NOMO-1 (cell line): ENCODE measurements around the gene PLXDC1.

Experiments
- DNase-seq, 2 experiments: peaks; one replicate each; lab custom pipeline; 2025; ENCODE audit not compliant: unreplicated experiment in 2 of 2; lab: John Stamatoyannopoulos, UW

The PLXDC1 gene

DNA sequence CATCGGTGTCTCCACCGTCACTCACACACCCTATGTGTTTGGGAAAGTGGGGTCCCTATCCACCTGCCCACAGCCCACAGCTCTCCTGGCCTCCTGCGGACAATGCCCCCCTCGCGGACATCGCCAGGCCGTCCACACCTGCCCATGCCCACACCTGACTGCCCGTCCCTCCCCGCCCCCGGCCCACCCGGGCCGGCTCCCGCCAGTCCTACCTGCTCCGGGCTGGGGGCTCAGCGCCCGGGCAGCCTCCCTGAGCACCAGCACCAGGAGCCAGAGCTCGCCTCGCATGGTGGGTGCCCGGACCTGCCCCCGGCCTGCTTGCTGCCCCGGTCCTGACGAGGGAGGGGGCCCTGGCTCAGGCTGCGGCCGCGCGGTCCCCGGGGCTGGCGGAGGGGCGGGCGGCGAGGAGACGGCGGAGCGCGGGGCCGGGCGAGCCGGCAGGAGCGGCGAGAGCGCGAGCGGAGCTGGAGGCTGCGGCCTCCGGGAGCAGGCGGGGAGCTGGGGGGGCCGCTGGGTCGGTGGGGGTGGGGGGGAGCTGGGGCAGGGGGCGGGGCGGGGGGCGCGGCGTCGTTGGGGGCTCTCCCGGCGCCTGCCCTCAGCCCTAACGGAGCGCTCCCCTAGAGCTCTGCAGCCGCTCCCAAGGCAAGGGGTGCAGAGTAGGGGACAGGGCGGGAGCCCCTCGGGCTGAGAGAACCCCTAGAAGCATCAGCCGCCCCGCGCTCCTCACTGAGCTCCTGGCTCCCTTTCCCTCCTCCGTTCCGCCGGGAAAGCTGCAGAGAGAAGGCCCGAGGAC, at the start of gene PLXDC1:
TSS of gene PLXDC1 (minus strand) at position 488 of the 793 bp plus-strand sequence. CDS start at position 288, 200 bp downstream.
- DNase-seq, result no peak

DNA sequence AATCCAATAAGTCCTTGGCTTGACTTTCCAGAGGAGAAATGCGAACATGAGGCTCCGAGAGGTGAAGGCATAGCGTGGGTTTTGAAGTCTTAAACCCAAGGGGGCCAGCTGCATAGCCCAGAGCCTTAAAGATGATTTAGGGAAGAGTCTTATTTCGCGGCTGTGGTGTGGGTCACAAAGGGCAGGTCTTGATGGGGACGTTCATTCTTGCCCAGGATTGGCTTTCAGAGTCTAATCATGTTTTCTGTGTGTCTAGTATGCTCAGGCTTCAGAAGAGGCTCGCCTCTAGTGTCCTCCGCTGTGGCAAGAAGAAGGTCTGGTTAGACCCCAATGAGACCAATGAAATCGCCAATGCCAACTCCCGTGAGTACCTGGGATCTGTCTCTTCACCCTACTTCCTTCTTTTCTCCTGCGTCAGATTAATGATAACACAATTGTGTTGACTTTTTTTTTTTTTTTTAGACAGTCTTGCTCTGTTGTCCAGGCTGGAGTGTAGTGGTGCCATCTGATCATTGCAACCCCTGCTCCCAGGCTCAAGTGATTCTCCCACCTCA, 49.6 kb upstream of the PLXDC1 start:
- peak; percentile 15 to 45 for DNase-seq

DNA sequence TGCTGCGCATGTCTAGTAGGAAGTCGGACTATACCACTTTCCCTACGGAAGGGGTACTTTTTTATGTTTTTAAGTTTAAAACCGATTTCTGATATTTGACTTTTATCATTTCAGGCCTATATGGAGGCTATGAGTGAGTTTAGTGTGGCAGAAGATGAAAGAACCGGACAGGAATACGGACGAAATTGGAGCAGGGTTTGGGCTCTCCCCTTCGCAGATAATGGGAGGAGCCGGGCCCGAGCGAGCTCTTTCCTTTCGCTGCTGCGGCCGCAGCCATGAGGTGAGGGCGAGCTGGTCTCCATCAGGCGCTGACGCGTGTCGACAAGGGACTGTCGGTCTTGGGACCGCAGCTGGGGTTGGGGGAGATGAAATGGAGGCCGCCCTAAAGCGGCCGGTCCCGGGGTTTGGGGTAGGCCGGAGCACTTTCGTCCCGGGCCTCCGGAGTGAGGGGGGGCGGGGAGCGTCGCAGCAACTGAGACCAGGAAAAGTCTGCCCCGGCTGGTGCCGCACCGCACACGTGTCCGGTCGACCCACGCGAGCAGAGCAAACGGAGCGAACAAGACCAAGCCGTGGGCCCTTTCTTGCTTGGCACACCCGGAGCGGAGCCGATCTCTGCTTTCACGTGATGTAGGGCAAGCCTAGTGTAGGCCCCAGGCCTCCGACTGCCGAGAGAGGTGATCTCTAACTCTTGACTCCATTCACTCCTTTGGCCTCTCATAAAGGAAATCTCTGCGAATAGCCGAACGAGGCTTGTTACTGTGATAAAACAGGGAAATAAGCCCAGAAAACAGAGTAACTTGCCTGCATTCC, 48.8 kb upstream of the PLXDC1 start, which contains the start of gene RPL19:
TSS of gene RPL19 (plus strand) at position 214 of the 810 bp plus-strand sequence. CDS start at position 276, 62 bp downstream.
- peak; percentile 85 to 93 for DNase-seq

DNA sequence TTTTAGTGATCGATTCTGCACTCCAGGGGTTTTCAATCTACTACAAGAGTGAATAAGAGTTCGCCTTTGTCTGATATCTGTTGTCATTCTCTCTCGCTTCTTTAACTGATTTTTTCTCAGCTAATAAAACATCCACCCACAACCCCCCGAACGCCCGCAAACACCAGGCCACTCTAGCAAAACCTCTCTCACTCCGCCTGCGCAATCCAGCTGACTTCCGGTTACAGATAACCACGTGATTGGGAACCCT, 48.3 kb upstream of the PLXDC1 start:
- DNase-seq, result peak; percentile 94 to 96

DNA sequence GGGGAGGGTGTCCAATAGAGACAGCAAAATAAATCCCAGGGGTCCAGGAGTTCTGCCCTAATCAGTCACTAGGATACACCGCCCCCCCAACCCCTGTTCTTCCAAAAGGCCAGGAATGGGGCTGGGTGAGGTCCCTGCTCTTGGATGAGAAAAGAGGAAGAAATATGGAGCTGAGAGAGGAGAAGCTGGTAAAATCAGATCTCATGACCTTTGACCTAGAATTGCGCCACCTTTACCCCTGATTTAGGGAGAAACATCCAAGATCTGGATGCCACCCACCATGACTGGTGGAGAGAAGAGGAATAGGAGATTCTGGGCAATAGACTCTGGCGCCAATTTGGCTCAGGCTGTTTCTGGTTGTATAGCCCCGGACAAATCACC, 46.7 kb upstream of the PLXDC1 start:
- DNase-seq, result no peak

DNA sequence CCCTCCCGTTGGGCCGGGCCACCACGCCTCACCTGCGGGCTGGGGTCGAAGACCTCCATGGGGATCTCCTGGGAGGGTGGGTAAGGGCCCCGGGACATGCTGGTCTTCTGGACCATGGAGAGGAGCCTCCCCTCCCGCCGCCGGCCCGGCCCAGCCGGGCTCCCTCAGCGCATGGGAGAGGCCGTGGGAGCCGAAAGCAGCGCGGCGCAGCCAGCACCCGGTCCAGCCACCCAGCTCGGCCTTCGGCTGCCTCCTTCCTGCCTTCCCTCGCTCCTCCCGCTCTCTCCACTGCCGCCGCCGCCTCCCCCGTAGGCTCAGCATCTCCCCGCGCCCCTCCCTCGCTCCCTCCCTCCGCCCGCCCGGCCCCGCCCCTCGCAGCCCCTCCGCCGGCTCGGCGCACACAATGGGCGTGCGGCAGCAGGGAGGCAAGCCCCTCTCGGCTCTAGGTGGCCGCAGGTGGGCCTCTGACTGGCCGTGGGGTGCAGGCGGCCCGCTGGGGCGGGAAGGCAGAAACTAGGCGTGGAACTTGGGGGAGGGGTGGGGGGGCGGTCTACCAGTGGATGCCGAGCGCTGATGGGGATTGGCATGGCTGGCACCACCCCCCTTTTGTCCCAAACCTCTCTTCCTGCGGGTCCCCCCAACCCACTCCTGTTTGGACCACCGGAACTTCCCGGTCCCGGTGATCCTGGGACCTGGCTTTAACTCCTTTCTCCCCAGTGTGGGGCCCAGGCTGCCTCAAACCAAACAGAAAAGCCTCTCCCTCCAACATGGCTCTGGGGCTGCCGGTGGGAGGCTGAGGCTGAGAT, 46.1 kb upstream of the PLXDC1 start, which contains the start of gene CACNB1:
TSS of gene CACNB1 (minus strand) at position 290 of the 806 bp plus-strand sequence. CDS start at position 116, 174 bp downstream.
- peak; percentile 57 to 71 for DNase-seq

DNA sequence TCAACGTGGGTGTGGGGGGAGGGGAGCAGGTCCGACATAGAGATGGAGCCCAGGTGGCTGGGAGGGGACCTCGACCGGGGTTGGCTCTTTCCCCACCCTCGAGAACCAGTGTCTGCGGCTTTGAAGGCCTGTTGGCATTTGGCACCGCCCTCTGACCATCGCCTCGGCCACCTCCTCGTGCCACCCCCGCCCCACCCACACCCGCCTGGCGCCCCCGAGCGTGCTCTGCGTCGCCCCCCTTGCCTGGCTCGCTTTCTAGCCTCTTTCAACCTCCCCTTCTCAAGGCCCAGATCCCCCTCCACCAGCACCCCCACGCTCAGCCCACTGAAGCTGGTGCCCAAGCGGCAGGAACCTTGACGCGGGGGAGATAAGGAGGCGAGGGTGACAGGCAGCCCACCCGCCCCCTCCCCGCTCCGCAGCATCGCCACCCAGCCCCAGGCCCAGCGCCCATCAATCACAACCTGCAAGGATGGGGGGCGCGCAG, 45.4 kb upstream of the PLXDC1 start:
- DNase-seq, result peak; percentile 14 to 52

DNA sequence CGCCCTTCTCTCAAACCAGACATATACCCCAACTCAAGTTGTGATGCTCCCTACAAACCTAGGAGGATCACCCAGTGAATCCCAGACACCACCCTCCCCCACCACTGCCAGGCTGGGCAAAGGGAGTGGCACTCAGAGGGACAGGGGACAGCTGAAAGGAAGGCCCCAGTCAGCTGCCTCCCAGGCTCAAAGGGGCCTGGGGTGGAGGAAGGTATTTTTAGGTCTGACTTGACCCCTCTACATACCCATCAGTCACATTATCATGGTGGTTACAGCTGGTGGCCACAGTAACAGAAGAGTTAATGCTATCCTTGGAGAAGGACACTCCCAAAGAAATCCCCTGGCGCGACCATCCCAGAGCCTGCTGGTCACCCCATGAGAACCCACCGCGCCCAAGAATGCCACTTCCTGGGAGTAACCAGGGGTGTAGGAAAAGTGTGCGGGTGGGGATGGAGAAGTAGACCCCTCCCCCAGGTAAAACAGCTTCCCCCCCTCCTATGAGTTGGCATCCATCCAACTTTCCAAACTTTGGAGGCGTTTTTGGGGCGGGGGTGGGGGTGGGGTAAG, 44.9 kb upstream of the PLXDC1 start:
- DNase-seq, result no peak

DNA sequence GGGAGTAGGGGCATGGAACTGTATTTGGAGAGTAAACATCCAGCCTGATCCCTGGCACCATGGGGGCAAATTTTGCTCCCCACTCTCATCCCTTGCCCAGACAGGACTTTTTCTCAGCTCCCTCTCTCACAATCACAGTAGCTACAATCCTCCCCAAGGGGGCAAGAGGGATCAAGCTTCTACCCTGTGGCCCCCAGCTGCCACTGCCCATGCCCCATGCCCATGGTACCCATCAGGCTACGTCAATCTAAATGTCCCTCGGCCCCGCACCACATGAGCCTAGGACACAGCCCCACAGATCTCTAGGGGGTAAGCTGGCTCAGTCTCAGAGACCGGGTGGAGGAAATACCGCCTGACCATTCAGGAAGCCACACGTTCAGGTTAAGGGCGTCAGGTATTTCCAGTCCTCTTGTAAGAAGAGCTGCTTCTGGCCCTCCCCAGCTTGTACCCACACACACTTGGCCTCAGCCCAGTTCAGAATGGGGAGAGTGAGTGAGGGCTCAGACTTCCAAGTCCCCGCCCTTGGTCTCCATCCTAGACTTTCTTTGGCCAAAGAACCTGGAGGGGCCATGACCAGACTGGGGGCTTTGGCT, 44.2 kb upstream of the PLXDC1 start:
- DNase-seq, result no peak

DNA sequence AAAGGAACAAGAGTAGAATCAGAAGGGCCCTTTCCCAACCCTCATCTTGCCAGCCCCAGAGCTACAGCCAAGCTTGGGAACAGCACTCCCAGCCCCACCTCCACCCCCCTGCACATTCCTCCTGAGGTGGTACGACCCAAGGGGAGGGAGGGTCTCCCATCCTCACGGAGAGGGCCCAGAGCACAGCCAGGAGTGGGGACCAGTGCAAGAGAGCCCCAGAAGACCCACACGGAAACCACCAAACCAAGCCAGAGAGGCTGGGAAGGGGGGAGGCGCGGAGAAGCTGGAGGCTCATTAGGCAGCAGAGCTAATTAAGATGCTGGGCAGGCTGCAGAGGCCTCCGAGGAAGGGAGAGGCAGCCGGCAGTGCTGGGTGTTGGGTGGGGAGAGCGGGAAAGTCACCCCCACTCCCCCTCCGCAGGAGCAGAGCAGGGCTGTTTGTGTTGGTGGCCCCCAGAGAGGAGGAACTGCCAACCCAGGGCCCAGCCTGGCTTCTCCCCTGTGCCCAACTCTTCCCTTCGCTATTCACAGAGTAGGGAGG, 43.6 kb upstream of the PLXDC1 start:
- DNase-seq, result no peak

DNA sequence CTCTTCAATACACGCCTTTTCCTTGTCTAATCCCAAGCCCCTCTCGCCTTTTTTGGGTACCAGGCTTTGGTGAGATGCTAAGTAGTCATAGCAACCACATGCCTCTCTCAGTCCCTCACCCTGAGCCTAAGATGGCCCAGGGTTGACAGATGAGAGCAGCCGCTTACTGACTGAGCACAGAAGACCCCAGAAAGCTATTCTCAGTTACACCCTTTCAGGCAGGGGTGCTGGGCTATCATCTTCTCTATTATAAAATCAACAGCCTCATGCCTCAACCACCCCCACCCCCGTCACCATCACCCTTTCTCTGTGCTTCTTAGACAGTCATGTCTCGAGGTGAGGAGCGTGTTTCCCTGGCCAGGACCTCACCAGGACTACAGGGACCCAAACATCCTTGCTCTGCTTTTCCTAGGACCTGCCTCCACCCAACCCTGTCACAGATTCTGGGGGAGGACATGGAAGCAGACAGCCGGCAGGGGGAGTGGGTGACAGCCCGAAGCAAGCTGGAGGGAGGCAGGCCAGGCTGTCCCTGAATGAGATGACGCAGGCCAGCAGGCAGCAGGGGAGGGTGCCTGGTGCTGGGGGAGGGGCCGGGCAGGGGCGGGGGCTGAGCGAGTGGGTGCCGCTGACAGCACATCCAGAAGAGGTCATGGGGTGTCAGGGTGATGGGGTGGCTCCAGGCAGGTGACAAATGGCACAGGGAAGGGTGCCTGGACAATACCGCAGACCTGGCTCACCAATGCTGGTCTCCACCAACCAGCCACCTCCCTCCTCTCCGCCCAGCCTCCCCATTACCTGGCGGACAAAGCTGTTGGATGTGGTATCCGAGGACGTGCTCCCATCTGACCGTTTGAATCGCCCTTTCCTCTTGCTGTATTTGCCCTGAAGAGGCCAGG, 42.9 kb upstream of the PLXDC1 start:
- DNase-seq, result peak; percentile 36 to 57

DNA sequence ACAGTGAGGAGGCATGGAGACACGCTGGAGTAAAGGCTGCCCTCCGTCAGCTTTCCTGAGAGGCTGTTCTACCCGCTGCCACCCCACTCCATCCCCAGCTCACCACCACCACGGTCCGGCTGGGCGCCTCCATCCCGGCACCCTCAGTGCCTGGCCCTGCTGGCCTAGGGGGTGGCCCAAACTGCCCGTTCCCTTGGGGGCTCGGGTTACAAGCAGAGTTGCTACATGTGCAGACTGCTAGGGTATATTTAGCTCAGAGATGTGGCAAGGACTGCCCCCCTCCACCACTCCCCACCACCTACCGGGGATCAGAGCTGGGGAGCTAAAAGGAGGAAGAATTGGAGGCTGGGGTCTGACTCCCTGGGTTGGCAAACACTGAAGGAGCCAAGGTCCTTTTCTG, 41.9 kb upstream of the PLXDC1 start:
- DNase-seq, result no peak

DNA sequence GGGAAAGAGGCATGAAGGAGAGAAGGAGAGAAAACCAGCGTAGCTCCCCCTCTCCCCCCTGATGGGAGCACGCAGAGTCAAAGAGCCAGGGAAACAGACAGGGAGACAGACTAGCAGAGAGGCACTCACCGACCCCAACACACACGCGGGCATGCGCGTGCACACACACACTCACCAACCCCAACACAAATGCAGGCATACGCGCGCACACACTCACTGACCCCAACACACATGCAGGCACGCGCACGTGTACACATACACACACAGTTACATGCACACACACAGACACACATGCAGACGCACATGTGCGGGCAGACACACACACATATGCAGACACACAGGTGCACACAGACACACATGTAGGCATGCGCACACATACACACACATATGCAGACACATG, 41.5 kb upstream of the PLXDC1 start:
- DNase-seq, result no peak

DNA sequence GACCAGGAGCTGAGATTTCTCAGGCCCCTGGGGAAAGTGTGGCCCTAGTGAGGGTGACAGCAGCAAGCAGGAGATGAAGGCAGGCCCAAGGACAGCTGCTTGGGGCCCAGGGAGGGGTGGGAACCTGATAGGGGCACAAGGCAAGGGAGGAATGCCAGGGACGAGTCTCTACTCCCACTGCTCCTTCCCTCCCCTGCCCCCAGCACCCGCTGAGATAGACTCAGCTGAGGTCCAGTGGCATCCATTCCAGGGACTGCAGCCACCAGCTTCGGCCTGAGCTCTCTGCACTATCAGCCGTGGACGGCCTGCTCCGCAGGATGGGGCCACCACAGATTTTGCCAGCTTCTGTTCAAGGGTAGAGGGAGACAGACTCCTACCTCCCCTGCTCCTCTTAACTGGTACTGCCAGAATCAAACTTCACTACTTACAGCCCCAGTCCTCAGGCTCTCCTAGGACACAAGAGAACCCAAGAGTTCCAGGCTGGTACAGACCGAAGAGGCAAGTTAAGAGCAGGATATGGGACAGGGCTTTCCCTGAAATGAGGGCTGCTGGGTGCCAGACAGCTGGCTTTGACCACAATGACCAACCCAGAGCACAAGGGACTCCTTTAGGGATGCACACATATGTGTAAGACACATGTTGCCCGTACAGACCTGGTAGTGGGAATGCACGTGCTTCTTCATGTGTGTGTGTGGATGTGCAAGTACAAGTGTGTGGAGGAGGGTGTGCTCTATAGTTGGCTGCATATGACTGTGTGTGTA, 40.5 kb upstream of the PLXDC1 start:
- no peak for DNase-seq

DNA sequence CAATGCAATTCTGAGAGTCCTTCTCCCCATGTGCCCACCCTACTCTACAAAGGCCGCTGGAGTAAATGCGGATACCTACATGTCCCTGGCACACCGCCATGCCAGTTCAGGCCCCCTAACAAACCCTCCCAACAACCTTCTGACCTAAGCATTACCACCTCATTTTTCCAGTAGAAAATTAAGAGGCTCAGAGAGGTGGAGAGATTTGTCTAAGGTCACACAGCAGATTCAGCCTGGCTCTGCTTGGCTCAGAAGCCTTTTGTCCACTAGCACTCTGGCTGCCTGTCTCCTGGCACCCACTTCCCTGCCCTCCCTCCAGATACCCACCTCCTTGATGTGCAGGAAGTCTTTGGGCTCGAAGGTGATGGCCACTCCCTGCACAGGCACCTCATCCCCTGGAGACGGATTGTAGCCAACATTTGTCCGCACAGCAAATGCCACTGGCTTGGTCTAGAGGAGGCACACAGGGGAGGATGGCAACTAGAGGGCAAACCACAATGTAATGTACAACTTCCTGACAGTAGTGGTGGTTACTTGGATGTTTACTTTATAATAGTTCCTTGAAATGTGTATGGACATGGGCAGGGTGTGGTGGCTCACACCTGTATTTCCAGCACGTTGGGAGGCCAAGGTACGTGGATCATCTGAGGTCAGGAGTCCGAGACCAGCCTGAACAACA, 35.9 kb upstream of the PLXDC1 start:
- no peak for DNase-seq

DNA sequence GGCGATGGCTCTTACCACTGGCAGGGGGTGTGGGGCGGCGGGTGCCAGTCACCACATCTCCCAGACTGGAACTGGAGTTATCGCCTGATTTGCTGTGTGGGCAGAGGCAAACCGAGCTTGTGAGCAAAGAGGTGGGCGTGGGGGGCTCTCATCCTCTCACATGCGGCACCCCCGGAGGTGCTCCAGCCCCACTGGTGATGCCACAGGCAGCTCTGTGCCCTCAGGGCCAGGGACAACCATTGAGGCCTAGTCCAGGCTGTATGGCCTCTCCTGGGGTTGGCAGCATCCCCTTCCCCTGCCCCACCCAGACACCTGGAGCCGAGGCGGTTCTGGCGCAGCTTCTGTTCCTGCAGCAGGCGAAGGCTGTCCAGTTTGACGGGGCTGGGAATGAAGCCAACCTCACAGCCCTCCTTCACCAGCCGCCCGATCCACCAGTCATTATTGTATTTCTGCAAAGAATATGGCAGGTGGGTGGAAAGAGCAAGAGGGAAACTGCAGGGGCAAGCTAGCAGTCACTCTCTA, 35.1 kb upstream of the PLXDC1 start:
- DNase-seq, result no peak

DNA sequence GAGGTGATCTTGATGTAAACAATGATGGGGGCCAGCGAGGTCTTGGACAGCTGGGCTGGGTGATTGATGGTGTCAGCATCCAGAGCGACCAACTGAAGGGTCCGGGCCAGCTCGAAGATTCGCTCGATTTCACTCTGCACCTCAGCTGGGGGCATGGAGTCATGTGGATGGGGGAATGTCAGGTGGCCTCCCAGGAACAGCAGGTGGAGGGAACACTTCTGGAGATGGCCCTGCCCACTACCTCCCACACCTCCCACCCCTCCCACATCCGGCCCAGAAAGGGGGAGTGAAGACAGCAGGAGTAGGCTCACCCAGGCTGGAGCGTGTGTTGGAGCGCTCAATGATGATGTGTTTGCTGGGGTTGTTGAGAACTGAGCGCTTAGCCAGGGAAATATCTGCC, 32.3 kb upstream of the PLXDC1 start:
- no peak for DNase-seq
